ENCODE measurements around the gene UQCR11.

GRCh38 chr19:1653300-1653628 lies 48.0 kb upstream of the UQCR11 start:
- no peak for TF ChIP-seq EZH2 (IDR thresholded peaks at IDR 0.05; ENCODE audit: borderline replicate concordance, low read depth, low read length, severe bottlenecking)
- no peak for TF ChIP-seq CTCF (IDR thresholded peaks at IDR 0.05; ENCODE audit: borderline replicate concordance, extremely low read depth, low read length, poor library complexity, severe bottlenecking)

Measured in DND-41 (cell line).